Pancreas (tissue), 10 donors: ENCODE data around the gene FYCO1. TPM values are rescaled to one million over a fixed set of nuclear protein-coding genes. Genes with fewer than 3 reads are reported as not detected.

Source experiments
- ATAC-seq, 4 donors: fragments of 200-7000 bp; cut with Tn5 transposase; one replicate each; pipeline versions ENCODE4 v1.8.0 to v1.9.1; 2020; ENCODE audit warnings: mild to moderate bottlenecking in 4 of 4, moderate library complexity in 4 of 4
- DNase-seq, 6 donors: peaks; one replicate each; pipeline ENCODE4 v3.0.0-alpha.2; 2020
- FAIRE-seq: peaks from 2 replicates; lab custom pipeline; 2012; peaks lifted over from hg19 to GRCh38; lab: Jason Lieb, UNC
- H3K27ac ChIP-seq, 4 donors: fragments of 200-600 bp; sonication (generic); 1 replicate in 3 of 4; 2 replicates in 1 of 4; pipeline versions ENCODE4 v1.5.0 to v1.8.0; 2020
- H3K27me3 ChIP-seq, 4 donors: fragments of 200-600 bp; one replicate each; pipeline ENCODE4 v1.8.0; 2021
- H3K36me3 ChIP-seq, 3 donors: fragments of 200-600 bp; sonication (generic) in 1 of 3; one replicate each; pipeline versions ENCODE4 v1.5.0 to v1.8.0; 2020 to 2021
- H3K4me1 ChIP-seq, 3 donors: fragments of 200-600 bp; one replicate each; pipeline ENCODE4 v1.8.0; 2021
- H3K4me3 ChIP-seq, 4 donors: fragments of 200-600 bp; sonication (generic) in 2 of 4; one replicate each; pipeline versions ENCODE4 v1.5.0 to v1.8.0; 2020 to 2021
- H3K9me3 ChIP-seq, 4 donors: fragments of 200-600 bp; one replicate each; pipeline ENCODE4 v1.8.0; 2021
- WGBS, 2 donors: extraction: QIAGEN DNeasy Blood & Tissue Kit; methylation state at CpG; one replicate each; pipeline ENCODE4 v1.1.7; 2013; 5-methylcytosine and 5-hydroxymethylcytosine counted together
- intact Hi-C, 3 donors: fragments of 100-400 bp; cut with DNase I; formaldehyde crosslinking; loops; one replicate each; pipeline versions ENCODE4 v1.11.1 to v1.14.2; 2022
- polyA plus RNA-seq, 2 donors: library from polyadenylated mRNA; stranded (reverse); fragments of 200-250 nt; gene quantifications; one replicate each; pipeline ENCODE4 v1.2.3, GENCODE V29; 2013
- total RNA-seq, 6 donors: library from RNA; stranded (reverse); fragmentation: NEBNext Ultra II Directional in 4 of 6; extraction: Animal tissue kit (Norgen Biotek cat#: 25700) in 4 of 6; gene quantifications; one replicate each; pipeline versions ENCODE4 v1.2.1 to v1.2.4, GENCODE V29; 2021 to 2023
- TF ChIP-seq, protein P1 (sequence below), 4 donors: fragments of 200-600 bp; sonication (generic) in 3 of 4; IDR thresholded peaks; one replicate each; pipeline versions ENCODE4 v1.5.0 to v1.8.0; 2021; ENCODE audit warnings: antibody characterized with exemption in 4 of 4
- donor health status: healthy with polysubstance abuse.
- donor health status: DM: no; HTN: no; CAD: no; lungs with moderate emphysema.
- donor health status: DM: no; HTN: no; CAD: no.
- donor health status: control.
- donor health status: control.
- donor health status: Bipolar disorder and iron deficiency.
- donor health status: DM: yes; HTN: yes; CAD: no.
- donor health status: DM: no; HTN: no; CAD: no.
- donor health status: DM: no; HTN: no; CAD: no.
- donor health status: DM: yes; HTN: yes; CAD: no.

FYCO1 gene
- total and polyA plus RNA-seq, 8 donors: 9.3 to 25.1 (median 15.7) TPM

DNA sequence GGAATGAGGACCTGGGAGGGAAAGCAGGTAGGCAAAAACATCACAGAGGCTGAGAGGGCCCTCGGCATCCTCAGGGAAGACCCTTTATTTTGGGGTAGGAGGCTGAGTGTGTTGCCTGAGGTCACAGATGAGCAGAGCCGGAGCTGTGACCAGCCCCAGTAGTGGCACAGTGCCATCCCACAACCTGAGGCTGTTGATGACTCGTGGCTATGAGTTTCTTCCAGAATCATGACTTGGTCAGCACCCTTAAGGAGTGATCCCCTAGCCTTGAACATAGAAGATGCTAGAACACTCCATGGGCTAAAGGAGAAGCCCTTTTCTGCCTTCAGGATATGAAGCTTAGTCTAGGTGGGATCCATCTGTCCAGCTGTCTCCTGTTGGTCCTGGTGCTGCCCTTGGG, 71.9 kb downstream of the FYCO1 start:
- H3K36me3 ChIP-seq: peaks cover 0 to 59% (median 0%) of the 10 kb centered on the region in 3 donors
- 62 to 65% methylated on average over 3 of the region's 3 CpGs for WGBS, 2 donors

GRCh38 chr3:45922950-45923590, 72.6 kb downstream of the FYCO1 start:
- no peak for FAIRE-seq
- intact Hi-C loops: loop anchor here in 1 of 3 donors (10.0 kb wide), 1 partner anchor 158 kb away; no protein-coding TSS in a partner anchor
- Histone ChIP-seq H3K4me3 (no peak overlapping the region), H3K27me3 (no peaks in the 10 kb centered on the region), H3K9me3 (no peaks in the 10 kb centered on the region), H3K27ac (no peak overlapping the region), H3K4me1 (no peaks in the 10 kb centered on the region), H3K36me3 (peaks cover 0 to 55% (median 0%) of the 10 kb centered on the region in 3 donors)
- DNase-seq: peak in 1 of 6 donors; percentile 10
- 92 to 93% methylated on average over 4 of the region's 4 CpGs for WGBS, 2 donors
- TF ChIP-seq, protein P1, sequence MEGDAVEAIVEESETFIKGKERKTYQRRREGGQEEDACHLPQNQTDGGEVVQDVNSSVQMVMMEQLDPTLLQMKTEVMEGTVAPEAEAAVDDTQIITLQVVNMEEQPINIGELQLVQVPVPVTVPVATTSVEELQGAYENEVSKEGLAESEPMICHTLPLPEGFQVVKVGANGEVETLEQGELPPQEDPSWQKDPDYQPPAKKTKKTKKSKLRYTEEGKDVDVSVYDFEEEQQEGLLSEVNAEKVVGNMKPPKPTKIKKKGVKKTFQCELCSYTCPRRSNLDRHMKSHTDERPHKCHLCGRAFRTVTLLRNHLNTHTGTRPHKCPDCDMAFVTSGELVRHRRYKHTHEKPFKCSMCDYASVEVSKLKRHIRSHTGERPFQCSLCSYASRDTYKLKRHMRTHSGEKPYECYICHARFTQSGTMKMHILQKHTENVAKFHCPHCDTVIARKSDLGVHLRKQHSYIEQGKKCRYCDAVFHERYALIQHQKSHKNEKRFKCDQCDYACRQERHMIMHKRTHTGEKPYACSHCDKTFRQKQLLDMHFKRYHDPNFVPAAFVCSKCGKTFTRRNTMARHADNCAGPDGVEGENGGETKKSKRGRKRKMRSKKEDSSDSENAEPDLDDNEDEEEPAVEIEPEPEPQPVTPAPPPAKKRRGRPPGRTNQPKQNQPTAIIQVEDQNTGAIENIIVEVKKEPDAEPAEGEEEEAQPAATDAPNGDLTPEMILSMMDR (IDR thresholded peaks at IDR 0.05): no peak
- no peak for ATAC-seq

More for the DNA sequence above, 71.9 kb downstream of the FYCO1 start:
- no peak for ATAC-seq
- no peak overlapping the region for H3K4me3 ChIP-seq
- DNase-seq: peak in 1 of 6 donors; percentile 22
- no peaks in the 10 kb centered on the region for H3K4me1 ChIP-seq
- no peak overlapping the region for H3K27ac ChIP-seq
- intact Hi-C loops: loop anchor here in 1 of 3 donors (10.0 kb wide), 1 partner anchor 159 kb away; no protein-coding TSS in a partner anchor
- H3K27me3 ChIP-seq: no peaks in the 10 kb centered on the region
- TF ChIP-seq, protein P1 (IDR thresholded peaks at IDR 0.05): no peak
- H3K9me3 ChIP-seq: no peaks in the 10 kb centered on the region
- FAIRE-seq: no peak

- H3K36me3 ChIP-seq: peaks cover 0 to 48% (median 0%) of the 10 kb centered on the region in 3 donors
- DNase-seq: peak in 1 of 6 donors; percentile 34
- no peak for FAIRE-seq
- no peaks in the 10 kb centered on the region for H3K27me3 ChIP-seq
- H3K27ac ChIP-seq: no peak overlapping the region
- no peak for ATAC-seq
- H3K4me3 ChIP-seq: no peak overlapping the region
- 81 to 91% methylated on average over 3 of the region's 3 CpGs for WGBS, 2 donors
- H3K4me1 ChIP-seq: no peaks in the 10 kb centered on the region
- intact Hi-C loops: loop anchor here in 1 of 3 donors (10.0 kb wide), 1 partner anchor 157 kb away; no protein-coding TSS in a partner anchor
- no peaks in the 10 kb centered on the region for H3K9me3 ChIP-seq
- TF ChIP-seq, protein P1 (IDR thresholded peaks at IDR 0.05): no peak
Measured at GRCh38 chr3:45922039-45922326, 73.6 kb downstream of the FYCO1 start.

DNA sequence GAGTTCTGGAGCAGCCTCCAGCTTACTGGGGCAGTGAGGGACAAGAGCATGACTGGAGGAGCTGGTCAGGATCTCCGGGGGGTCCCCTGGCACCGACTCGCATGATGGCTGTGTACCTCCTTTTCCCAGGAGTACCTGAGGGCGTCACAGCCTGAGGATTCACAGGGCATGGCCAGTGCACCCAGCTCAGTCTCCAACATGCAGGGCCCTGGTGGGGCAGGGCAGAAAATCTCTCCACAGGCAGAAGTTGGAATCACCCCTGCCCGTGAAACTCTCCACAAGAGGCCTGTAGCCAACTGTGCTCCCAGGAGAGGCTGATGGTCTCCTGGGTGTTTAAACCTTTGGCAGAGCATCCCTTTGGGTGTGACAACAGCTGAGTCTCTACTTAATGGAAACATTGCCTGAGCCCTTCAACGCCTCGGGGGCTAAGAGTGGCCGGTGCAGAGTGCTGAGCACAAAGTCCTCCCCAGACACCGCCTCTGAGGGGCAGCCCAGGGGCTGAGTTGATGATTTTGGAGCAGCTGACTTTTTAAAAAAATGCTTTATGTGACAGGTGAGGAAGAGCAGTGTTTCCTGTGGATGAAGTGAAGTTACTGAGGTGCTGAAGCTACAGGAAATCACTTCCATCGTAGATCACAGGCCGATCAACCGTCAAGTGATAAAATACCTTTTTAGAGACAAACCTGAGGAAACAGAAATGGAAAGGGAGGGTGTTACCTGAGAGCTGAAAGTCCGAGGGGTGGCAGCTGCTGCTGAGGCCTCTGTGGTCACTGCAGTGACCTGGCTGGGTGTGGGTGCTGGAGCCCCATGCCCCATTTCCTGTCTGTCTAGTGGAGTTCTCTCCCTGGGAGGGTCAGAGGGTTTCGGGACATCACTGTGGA, 74.2 kb downstream of the FYCO1 start:
- DNase-seq: peak in 1 of 6 donors; percentile 38
- Histone ChIP-seq H3K27ac (no peak overlapping the region), H3K4me3 (no peak overlapping the region), H3K4me1 (no peaks in the 10 kb centered on the region), H3K36me3 (peaks cover 0 to 48% (median 0%) of the 10 kb centered on the region in 3 donors), H3K9me3 (no peaks in the 10 kb centered on the region), H3K27me3 (no peaks in the 10 kb centered on the region)
- 93% methylated on average over 14 of the region's 14 CpGs for WGBS, 2 donors
- intact Hi-C loops: loop anchor here in 1 of 3 donors (10.0 kb wide), 1 partner anchor 157 kb away; no protein-coding TSS in a partner anchor
- no peak for FAIRE-seq
- TF ChIP-seq, protein P1 (IDR thresholded peaks at IDR 0.05): no peak
- no peak for ATAC-seq
